Measurements from ENCODE around the gene CYS1.
A peak's percentile ranks its signal among the peaks of the same experiment; 100 is the strongest.

Gene CYS1

DNA sequence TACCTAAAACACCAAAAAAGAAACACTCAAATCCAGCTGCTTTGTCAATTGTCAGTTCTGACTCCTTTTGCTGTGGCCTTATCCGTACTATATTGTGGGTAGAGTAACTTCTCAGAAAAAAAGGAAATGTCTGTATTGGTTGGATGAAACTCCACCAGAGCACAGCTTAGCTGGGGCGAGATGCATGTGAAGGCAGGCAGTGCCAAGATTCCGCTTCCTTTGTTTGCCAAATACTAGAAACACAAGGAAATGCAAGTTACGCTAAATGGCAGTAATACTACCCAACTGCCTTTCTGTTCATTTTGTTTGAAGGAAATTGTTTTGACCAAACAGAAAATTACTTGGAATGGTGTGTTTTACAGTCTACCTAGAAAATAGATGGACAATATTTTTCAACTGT, 26.9 kb downstream of the CYS1 start:
- no peak overlapping the region for H3K27ac ChIP-seq (ENCODE audit: low read depth, low read length)
- H3K9me3 ChIP-seq (ENCODE audit: insufficient read depth, low read length), result no peaks in the 10 kb centered on the region
- H3K4me2 ChIP-seq (ENCODE audit: low read depth, low read length, poor library complexity, severe bottlenecking), result no peak overlapping the region
- H3K9ac ChIP-seq (ENCODE audit: low read length), result no peak overlapping the region
- no peaks in the 10 kb centered on the region for H3K79me2 ChIP-seq (ENCODE audit: insufficient read depth, low read length)
- H2AFZ ChIP-seq (ENCODE audit: low read depth, low read length, severe bottlenecking), result no peak overlapping the region
- TF ChIP-seq EZH2phosphoT487 (conservative IDR thresholded peaks at IDR 0.05; ENCODE audit: low read length), result no peak
- TF ChIP-seq, protein P1, sequence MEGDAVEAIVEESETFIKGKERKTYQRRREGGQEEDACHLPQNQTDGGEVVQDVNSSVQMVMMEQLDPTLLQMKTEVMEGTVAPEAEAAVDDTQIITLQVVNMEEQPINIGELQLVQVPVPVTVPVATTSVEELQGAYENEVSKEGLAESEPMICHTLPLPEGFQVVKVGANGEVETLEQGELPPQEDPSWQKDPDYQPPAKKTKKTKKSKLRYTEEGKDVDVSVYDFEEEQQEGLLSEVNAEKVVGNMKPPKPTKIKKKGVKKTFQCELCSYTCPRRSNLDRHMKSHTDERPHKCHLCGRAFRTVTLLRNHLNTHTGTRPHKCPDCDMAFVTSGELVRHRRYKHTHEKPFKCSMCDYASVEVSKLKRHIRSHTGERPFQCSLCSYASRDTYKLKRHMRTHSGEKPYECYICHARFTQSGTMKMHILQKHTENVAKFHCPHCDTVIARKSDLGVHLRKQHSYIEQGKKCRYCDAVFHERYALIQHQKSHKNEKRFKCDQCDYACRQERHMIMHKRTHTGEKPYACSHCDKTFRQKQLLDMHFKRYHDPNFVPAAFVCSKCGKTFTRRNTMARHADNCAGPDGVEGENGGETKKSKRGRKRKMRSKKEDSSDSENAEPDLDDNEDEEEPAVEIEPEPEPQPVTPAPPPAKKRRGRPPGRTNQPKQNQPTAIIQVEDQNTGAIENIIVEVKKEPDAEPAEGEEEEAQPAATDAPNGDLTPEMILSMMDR (IDR thresholded peaks at IDR 0.05; ENCODE audit: insufficient read depth, low read length, poor library complexity, severe bottlenecking), result no peak
- H3K4me3 ChIP-seq (ENCODE audit: insufficient read depth, low read length, poor library complexity, severe bottlenecking), result no peak overlapping the region
- no peaks in the 10 kb centered on the region for H3K27me3 ChIP-seq (ENCODE audit: low read length)
- H3F3A ChIP-seq (ENCODE audit: insufficient read depth), result no peaks in the 10 kb centered on the region
- H3K36me3 ChIP-seq (ENCODE audit: low read length), result no peaks in the 10 kb centered on the region
- H4K20me1 ChIP-seq (ENCODE audit: low read depth, low read length), result no peaks in the 10 kb centered on the region
- no peaks in the 10 kb centered on the region for H3K9me2 ChIP-seq (replicated peaks; ENCODE audit: insufficient read depth, low read length)

DNA sequence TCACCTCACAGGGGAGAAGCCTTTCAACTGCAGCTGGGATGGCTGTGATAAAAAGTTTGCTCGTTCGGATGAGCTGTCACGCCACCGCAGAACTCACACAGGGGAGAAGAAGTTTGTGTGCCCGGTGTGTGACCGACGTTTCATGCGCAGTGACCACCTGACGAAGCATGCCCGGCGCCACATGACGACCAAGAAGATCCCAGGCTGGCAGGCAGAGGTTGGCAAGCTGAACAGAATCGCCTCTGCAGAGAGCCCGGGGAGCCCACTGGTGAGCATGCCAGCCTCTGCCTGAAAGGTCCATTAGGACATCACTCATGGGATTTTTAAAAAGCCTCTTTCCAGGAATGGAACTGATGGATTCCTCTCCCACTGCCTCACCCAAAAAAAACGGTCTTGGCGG, 28.0 kb downstream of the CYS1 start:
- no peaks in the 10 kb centered on the region for H3K27me3 ChIP-seq (ENCODE audit: low read length)
- no peaks in the 10 kb centered on the region for H3K9me3 ChIP-seq (ENCODE audit: insufficient read depth, low read length)
- TF ChIP-seq, protein P1 (IDR thresholded peaks at IDR 0.05; ENCODE audit: insufficient read depth, low read length, poor library complexity, severe bottlenecking), result no peak
- TF ChIP-seq EZH2phosphoT487 (conservative IDR thresholded peaks at IDR 0.05; ENCODE audit: low read length), result no peak
- no peaks in the 10 kb centered on the region for H4K20me1 ChIP-seq (ENCODE audit: low read depth, low read length)
- H3K9me2 ChIP-seq (replicated peaks; ENCODE audit: insufficient read depth, low read length), result no peaks in the 10 kb centered on the region
- no peak overlapping the region for H3K27ac ChIP-seq (ENCODE audit: low read depth, low read length)
- H3K4me3 ChIP-seq (ENCODE audit: insufficient read depth, low read length, poor library complexity, severe bottlenecking), result no peak overlapping the region
- H3F3A ChIP-seq (ENCODE audit: insufficient read depth), result no peaks in the 10 kb centered on the region
- H2AFZ ChIP-seq (ENCODE audit: low read depth, low read length, severe bottlenecking), result no peak overlapping the region
- H3K36me3 ChIP-seq (ENCODE audit: low read length), result no peaks in the 10 kb centered on the region
- H3K4me2 ChIP-seq (ENCODE audit: low read depth, low read length, poor library complexity, severe bottlenecking), result no peak overlapping the region
- no peak overlapping the region for H3K9ac ChIP-seq (ENCODE audit: low read length)
- H3K79me2 ChIP-seq (ENCODE audit: insufficient read depth, low read length), result no peaks in the 10 kb centered on the region

DNA sequence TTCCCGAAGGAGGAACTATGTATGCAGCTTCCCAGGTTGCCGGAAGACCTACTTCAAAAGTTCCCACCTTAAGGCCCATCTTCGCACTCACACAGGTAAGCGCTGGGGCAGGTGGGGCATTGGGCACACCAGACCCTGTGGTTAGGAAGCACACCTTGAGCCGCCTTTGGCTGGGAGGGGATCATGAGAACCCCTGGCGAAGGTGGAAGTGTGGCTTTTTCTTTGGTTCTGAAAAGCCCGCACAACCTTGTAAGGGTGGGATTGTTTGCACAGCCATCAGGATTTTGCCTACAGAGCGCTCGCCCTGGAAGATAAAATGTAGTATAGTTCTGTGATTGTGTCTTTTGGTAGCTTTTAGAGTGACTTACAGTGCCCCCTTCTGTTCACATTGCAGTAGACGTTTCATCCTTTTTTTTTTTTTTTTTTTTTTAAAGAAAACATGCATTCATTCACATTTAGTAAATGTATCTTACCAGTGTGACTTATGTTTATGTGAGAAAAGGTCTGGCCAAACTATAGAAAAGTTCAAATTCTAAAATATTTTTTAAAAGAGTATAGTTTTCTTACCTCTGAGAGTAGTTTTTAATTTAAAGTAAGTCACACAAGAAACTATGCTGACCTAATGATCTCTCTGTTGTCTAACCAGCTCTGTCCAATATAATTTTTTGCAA, 31.6 kb downstream of the CYS1 start:
- TF ChIP-seq, protein P1 (IDR thresholded peaks at IDR 0.05; ENCODE audit: insufficient read depth, low read length, poor library complexity, severe bottlenecking), result peak; percentile 50
- no peak for TF ChIP-seq EZH2phosphoT487 (conservative IDR thresholded peaks at IDR 0.05; ENCODE audit: low read length)
- no peaks in the 10 kb centered on the region for H3K9me3 ChIP-seq (ENCODE audit: insufficient read depth, low read length)
- H3K4me2 ChIP-seq (ENCODE audit: low read depth, low read length, poor library complexity, severe bottlenecking), result no peak overlapping the region
- no peak overlapping the region for H3K27ac ChIP-seq (ENCODE audit: low read depth, low read length)
- H3K4me3 ChIP-seq (ENCODE audit: insufficient read depth, low read length, poor library complexity, severe bottlenecking), result no peak overlapping the region
- no peaks in the 10 kb centered on the region for H3K27me3 ChIP-seq (ENCODE audit: low read length)
- H3K9ac ChIP-seq (ENCODE audit: low read length), result no peak overlapping the region
- H3K79me2 ChIP-seq (ENCODE audit: insufficient read depth, low read length), result no peaks in the 10 kb centered on the region
- no peaks in the 10 kb centered on the region for H3K36me3 ChIP-seq (ENCODE audit: low read length)
- no peak overlapping the region for H2AFZ ChIP-seq (ENCODE audit: low read depth, low read length, severe bottlenecking)
- H4K20me1 ChIP-seq (ENCODE audit: low read depth, low read length), result no peaks in the 10 kb centered on the region
- no peaks in the 10 kb centered on the region for H3F3A ChIP-seq (ENCODE audit: insufficient read depth)
- no peaks in the 10 kb centered on the region for H3K9me2 ChIP-seq (replicated peaks; ENCODE audit: insufficient read depth, low read length)
